HG02885 (cell line): ENCODE data around the gene RAB1B.

ENCODE experiments used
- ATAC-seq: cut with Tn5 transposase; IDR thresholded peaks from one replicate; pipeline ENCODE4 v1.9.1; 2021; ENCODE audit warnings: mild to moderate bottlenecking; ENCODE audit not compliant: unreplicated experiment, poor library complexity

The RAB1B gene

DNA sequence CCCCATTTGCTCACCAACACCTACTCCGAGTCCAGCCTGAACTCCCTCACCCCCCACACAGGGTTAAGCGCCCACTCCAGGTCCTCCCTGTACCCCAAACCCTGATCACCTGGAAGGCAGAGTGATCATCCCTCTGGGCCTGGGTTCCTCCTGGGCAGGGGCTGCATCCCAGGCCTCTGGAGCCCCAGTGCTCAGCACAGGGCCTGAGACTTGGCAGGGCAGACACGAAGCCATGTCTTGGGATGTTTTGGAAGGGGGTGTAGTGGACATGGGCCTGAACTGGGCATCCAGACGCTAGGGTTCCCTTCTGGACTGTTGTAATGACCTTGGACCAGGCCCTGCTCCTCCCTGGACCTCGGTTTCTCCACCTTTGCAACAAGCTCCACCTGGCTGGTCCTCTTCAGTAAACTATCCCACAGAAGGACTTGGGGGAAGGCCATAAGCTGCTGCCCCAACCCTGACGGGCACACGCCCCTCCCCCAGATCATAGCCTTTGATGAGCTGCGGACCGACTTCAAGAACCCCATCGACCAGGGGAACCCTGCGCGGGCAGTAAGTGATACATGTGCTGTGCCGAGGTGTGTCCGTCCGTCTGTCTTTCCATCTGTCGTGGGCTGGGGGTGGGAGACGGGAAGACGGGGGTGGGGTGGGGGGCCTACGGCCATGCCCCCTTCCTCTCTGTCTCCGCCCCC lies 13.5 kb downstream of the RAB1B start:
- ATAC-seq: no peak

DNA sequence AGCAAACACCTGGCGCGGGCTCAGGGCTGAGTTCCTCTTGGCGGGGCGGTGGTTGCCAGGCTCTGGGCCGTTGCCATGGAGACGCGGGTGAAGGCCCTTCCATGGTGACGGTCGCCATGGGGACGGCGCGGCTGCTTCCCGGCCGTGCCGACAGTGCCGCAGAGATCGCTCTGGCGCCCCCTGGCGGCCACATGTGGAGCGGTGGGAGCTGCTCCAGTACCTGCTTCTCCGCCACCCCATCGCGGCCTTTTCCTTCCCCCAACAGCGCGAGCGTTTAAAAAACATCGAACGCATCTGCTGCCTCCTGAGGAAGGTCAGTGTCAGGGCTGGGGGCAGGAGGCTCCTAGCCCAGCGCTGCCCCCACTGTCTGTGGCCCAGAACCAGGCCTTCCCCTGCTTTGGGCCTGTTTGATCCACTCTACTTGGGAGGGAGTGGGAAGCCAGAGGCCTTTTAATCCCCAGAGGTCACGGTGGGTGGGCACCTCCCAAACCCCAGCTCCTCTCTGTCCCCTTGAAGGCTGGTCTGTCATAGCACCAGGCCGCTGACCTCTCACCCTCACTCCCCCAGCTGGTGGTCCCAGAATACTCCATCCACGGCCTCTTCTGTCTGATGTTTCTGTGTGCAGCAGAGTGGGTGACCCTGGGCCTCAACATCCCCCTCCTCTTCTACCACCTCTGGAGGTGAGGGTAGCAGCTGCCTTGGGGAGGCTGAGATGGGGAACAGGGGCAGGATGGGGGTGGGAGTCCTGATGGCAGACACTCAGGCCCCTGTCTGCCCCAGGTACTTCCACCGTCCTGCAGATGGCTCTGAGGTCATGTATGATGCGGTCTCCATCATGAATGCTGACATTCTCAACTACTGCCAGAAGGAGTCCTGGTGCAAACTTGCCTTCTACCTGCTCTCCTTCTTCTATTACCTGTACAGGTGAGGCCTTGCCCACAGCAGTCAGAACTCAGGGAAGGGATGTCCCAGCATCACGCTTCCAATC lies 14.3 kb downstream of the RAB1B start:
- ATAC-seq: peak; percentile 79

GRCh38 chr11:66283461-66284105 lies 15.1 kb downstream of the RAB1B start:
- no peak for ATAC-seq

- ATAC-seq: no peak
These were observed 16.2 kb downstream of the RAB1B start for GRCh38 chr11:66284526-66285078.

DNA sequence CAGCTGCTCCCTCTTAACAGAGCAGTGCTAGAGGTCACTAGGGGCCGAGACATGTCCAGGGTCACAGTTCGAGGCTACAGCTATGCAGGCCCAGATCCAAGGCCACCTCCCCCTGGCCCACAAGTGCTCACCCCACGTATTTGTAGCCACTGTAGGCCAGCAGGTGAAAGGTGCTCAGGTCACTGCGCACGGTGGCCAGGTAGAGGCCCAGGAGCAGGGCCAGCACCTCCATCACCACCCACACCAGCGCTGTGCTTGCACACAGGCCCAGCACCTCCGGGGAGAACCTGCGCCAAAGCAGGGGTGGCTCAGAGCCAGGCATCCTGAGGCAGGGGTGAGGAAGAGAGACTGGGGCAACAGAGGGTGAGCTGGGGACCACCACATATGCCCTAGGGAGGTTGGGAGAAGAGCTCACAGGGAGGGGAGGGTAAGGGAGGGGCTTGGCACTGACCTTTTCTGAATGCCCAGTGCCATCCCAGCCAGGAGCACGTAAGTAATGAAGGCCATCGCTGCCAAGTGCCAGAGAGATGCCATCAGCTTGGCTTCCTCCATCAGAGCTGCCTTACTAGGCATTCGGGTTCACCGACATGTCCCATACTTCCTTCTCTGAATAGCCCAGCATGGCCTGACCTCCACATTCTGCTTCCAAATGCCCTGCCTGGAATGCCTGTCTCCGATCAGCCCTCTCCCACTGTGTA lies 17.0 kb downstream of the RAB1B start:
- no peak for ATAC-seq

DNA sequence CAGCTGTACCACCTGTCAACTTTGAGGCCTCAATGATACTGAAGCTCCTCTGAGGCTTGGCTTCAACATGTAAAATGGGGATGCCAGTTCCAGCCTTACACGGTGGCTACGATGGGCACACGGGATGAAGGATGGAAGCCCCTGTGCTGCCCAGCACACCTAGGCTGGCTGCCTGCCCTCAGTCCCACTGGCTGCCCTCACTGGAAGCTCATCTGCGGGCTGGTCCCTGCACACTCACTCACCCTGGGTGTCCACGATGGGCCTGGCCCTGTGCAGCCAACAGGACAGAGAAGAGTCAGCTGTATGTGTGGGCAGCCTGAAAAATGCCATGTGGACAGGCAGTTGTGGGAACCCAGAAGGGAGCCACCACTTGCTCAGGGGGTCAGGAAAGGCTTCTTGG lies 18.3 kb downstream of the RAB1B start:
- ATAC-seq: no peak

- ATAC-seq: no peak
These were observed 18.9 kb downstream of the RAB1B start for GRCh38 chr11:66287211-66287888.

GRCh38 chr11:66287889-66288670 lies 19.6 kb downstream of the RAB1B start:
- no peak for ATAC-seq

DNA sequence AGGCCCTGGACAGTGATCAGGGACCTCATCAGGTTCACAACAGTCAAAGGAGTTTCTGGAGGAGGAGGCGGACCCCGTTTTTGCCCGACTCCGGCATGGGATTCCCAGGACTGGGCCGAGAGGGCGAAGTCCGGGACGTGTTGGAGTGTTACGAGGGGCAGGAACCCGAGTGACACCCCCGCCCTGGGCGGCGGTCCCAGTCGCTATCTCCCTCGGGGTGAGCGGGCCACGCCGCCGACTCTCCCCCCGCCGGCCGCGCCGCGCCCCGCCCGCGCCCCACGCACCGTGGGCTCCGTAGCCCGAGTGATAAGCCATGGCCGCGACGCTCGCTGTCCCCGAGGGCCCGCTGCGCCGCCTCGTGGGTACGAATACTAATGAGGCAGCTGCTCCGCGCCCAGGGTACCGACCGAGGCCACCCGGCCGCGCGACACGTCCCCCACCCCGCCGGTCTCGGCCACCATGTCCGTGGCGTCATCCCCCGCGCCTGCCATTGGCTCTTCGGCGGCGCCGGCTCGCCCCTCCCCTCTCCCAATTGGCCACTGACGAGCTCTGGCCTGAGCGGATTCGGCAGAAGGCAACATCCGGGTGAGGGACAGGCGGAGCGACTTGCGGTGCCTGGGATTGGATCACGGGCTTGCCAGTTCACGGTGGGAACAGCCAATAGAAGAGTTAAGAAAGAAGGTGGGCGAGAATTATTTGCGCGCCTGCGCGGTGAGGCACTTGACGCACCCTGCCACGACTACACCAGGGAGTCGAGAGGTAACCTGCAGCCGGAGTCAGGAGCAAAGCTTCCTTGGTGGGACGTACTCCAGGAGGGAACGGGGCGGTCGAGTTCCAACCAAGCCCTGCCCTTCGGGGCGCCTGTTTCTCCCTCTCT lies 20.5 kb downstream of the RAB1B start, which contains the start of gene YIF1A:
TSS of gene YIF1A (minus strand) at position 473 of the 877 bp plus-strand sequence. CDS start at position 315, 158 bp downstream.
- peak; percentile 94 for ATAC-seq

DNA sequence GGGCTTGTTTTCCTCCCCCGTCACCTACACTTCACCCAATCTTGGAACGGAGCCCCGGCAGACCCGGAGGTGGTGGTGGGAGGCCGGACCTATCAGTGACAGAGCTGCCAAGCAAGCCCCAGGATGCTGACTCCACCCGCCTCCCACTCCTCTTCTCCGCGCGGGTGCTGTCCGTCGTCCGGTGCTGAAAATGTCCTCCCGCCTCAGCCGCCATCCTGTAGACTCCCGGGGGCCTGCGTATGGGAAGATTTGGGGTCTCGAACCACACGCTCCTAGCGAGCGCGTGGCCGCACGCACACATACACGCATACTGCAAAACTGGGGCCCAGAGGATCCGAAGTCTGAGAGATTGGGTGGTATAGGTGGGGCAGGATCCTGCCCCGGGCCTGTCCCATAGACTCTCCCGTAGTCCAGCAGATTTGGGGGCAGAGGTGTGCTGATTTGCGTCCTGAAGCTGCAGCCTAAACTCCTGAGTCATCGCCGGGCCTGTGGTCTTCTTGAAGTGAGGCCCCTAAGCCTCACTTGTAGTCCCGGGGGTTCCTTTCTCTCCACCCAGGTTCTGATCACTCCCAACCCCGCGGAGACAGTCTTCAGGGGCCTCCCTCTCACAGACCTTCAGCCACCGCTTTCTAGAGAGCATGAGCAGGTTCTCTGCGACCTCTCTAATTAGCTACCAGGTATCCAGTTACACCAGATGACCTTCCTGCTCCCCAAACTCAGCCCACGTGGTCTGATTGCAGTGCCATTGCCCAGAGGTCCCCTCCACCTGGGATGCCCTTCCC lies 21.3 kb downstream of the RAB1B start:
- ATAC-seq: peak; percentile 39

DNA sequence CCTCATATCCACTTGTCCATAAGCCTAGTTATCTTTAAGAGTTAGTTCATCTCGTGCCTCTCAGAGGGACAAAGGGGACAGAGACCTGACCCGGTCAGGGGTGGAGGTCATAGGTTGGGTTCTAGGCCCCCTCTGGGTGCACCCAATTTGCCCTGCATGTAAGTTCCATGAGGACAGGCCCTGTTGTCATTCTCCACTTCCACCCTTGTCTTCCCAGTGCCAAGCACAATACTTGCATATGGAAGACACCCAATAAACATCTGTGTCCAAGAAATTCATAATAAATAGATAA lies 21.8 kb downstream of the RAB1B start:
- no peak for ATAC-seq

- ATAC-seq: no peak
These were observed 22.9 kb downstream of the RAB1B start for GRCh38 chr11:66291303-66291705.

DNA sequence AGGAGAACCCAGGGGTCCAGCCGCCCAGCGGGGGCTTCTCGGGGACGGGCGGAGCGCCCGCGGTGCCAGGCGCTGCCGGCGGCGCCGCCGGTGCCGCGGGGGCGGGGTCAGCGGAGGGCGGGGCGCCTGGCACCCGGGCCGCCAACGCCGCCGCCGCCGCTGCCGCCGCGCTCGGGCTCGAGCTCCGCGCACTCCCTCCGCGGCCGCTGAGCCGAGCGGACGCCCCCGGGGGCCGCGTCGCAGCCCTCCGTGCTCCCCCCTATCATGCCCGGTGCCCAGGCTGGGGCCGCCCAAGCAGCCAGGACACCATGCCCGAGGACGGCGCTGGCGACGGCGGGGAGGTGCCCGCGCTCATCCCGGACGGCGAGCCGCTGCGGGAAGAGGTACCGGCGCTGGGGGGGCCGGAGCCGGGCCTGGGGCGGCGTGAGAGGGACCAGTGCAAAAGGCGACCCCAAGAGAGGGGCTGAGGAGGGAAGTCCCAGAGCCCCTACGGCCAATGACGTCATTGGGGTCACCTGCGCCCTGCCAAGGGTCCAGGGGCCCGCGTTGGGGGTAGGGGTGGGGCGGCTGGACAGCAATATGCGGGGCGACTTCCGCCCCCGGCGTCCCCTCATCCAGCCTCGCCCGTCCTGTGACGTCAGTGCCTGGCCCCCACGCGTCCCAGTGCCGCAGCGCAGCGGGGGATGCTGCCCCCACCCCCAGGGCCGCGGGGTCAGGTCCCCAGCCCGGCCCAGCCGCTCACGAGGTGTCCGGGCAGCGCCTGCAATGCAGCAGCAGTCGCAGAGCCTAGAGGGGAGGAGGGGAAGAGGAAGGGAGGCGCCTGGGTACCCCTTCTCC lies 23.5 kb downstream of the RAB1B start, which contains the start of gene TMEM151A:
TSS of gene TMEM151A (plus strand) at position 189 of the 837 bp plus-strand sequence. CDS start at position 309, 120 bp downstream.
- ATAC-seq: no peak

DNA sequence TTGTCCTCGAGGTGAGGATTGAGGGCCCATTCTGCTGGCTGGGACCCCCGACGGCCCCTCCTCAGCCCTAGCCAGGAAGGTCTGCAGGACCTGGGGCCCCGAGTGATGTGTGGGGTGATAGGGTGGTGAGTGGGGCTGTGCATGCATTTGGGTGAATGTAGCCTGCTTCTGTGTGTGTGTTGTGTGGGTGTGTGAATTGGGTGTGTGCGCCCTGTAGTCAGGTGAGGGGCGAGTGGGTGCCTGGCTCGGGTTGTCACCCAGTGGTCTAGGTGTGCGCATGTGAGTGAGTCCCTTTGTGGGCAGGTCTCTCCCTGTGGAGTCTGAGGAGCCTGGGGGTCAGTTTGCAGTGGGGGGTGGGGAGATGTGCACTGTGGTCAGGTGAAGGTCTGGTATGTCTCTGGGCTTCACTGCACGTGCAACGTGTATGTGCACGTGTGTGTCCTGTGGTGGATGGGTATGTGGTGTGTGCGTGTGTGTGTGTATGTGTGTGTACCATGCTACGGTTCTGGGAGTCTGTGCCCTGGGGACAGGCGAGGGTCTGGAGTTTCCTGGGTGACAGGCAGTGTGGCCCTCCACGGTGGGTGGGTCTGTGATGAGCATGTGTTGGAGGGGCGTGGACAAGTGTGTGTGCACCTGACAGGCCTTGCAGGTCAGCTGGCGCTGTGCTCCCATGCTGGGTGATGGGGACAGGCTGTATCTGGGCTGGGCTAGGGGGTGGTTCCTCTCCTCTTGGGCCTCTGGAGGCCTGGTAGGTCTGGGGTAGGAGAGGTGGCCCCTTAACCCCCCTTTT lies 24.3 kb downstream of the RAB1B start:
- no peak for ATAC-seq

- ATAC-seq: no peak
These were observed 24.9 kb downstream of the RAB1B start for GRCh38 chr11:66293352-66293751.
